AG04450 (cell line): ENCODE data around the gene VPS13D. TPM values are rescaled to one million over a fixed set of nuclear protein-coding genes. Genes with fewer than 3 reads are reported as not detected.
"Not testable (repeated sequence)": the region's sequence is repeated elsewhere in the genome, so short reads cannot be mapped to it uniquely, and the experiment has no call there.

Source experiments
- CTCF ChIA-PET: fragments of 300-600, 350-600 bp; formaldehyde crosslinking; extraction: SDS; loops from one replicate; lab custom pipeline; 2022; ENCODE audit warnings: antibody characterized with exemption, inconsistent platforms; lab: Charles Lee
- POLR2A ChIA-PET: fragments of 350-600 bp; formaldehyde crosslinking; extraction: SDS; loops from one replicate; lab custom pipeline; 2021; ENCODE audit warnings: antibody characterized with exemption, inconsistent platforms; lab: Yijun Ruan, JAX
- DNase-seq: peaks from one replicate; pipeline ENCODE4 v3.0.0-alpha.2; 2011; ENCODE audit warnings: low read depth, low spot score
- H3K27ac ChIP-seq: one replicate; pipeline ENCODE4 v1.5.1; 2012; ENCODE audit warnings: low read depth, low read length, control low read depth
- H3K27me3 ChIP-seq: one replicate; pipeline ENCODE4 v1.6.0; 2012; ENCODE audit warnings: low read length; ENCODE audit not compliant: control insufficient read depth, insufficient read depth
- H3K4me3 ChIP-seq: 2 replicates; pipeline ENCODE4 v1.5.1; 2011; ENCODE audit warnings: mild to moderate bottlenecking, low read depth, low read length, control low read depth
- H3K9me3 ChIP-seq: 2 replicates; pipeline ENCODE4 v1.5.1; 2012; ENCODE audit warnings: low read length; ENCODE audit not compliant: control insufficient read depth, insufficient read depth
- CTCF ChIP-seq: IDR thresholded peaks from 2 replicates; pipeline ENCODE4 v1.5.1; 2011; ENCODE audit warnings: low read depth, low read length, control low read depth, inconsistent platforms
- polyA plus RNA-seq: library from polyadenylated mRNA; depleted of rRNA; stranded (reverse); fragments of >200 nt; gene quantifications from 2 replicates; pipeline ENCODE4 v1.2.3, GENCODE V29; 2011

The VPS13D gene
- polyA plus RNA-seq, 1 experiment: 18.3 TPM

DNA sequence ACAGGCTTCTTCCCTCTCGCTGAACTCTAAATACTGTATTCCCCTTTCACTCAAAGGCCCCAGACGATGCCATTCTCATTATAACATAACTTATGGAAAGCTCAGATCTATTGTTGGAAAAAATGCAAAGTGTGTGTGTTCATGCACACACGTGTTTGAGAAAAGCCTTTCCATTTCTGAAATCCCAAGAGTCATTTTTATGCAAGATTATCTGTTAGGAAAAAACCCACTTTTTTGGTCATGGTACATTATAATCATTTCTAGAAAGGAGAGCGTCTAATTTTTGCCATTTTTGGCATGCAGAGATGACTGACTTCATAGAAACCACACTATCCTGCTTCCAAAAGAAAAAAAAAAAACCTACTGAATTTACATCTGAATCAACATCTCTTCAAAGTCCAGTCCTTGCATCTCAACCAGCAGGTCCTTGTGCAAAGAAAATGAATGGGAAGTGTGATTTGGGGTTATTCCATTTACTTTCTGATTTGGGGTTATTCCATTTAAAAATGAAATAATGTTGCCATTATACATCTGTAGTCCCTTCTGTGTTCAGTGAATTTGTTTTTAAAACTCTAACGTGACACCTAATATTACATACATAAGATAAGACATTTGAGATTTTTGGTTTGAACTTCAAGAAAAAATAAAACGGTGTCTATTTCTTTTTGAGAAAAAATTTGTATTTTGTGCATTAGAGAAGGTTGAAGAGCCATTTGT, 237.9 kb downstream of the VPS13D start:
- Histone ChIP-seq H3K27ac (no peak overlapping the region), H3K27me3 (no peaks in the 10 kb centered on the region), H3K9me3 (no peaks in the 10 kb centered on the region; the same call in 1 of the 2 replicates), H3K4me3 (no peak overlapping the region)
- ChIA-PET CTCF (no interaction called here), POLR2A (no interaction called here)
- DNase-seq: no peak
- no peak for TF ChIP-seq CTCF

GRCh38 chr1:12468323-12468722, 238.5 kb downstream of the VPS13D start:
- POLR2A ChIA-PET: no interaction called here
- no peak for TF ChIP-seq CTCF
- CTCF ChIA-PET: no interaction called here

GRCh38 chr1:12469493-12469892, 239.7 kb downstream of the VPS13D start:
- POLR2A ChIA-PET: no interaction called here
- Histone ChIP-seq H3K27me3 (no peaks in the 10 kb centered on the region), H3K9me3 (peaks cover 4% of the 10 kb centered on the region), H3K4me3 (no peak overlapping the region), H3K27ac (no peak overlapping the region)
- no peak for TF ChIP-seq CTCF
- DNase-seq: no peak
- CTCF ChIA-PET: no interaction called here

More at GRCh38 chr1:12468323-12468722, 238.5 kb downstream of the VPS13D start:
- no peaks in the 10 kb centered on the region for H3K27me3 ChIP-seq
- DNase-seq: no peak
- H3K27ac ChIP-seq: no peak overlapping the region
- no peak overlapping the region for H3K4me3 ChIP-seq
- H3K9me3 ChIP-seq: no peaks in the 10 kb centered on the region; the same call in 1 of the 2 replicates

- Histone ChIP-seq H3K9me3 (peaks cover 4% of the 10 kb centered on the region), H3K27me3 (no peaks in the 10 kb centered on the region), H3K4me3 (no peak overlapping the region), H3K27ac (no peak overlapping the region)
- CTCF ChIA-PET: no interaction called here
- TF ChIP-seq CTCF: no peak
- POLR2A ChIA-PET: no interaction called here
- DNase-seq: no peak
Measured at GRCh38 chr1:12469990-12470389, 240.2 kb downstream of the VPS13D start.

DNA sequence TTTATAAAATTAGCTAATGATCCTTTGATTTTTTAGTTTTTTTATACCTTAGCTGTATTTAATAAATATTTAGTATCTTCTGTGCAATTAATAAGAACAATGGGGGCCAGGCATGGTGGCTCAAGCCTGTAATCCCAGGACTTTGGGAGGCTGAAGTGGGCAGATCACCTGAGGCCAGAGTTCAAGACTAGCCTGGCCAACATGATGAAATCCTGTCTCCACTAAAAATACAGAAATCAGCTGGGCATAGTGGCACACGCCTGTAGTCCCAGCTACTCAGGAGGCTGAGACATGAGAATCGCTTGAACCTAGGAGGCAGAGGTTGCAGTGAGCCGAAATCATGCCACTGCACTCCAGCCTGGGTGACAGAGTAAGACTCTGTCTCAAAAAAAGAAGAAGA, 241.1 kb downstream of the VPS13D start:
- H3K4me3 ChIP-seq, H3K9me3 ChIP-seq, POLR2A ChIA-PET, DNase-seq, CTCF ChIA-PET, H3K27me3 ChIP-seq, H3K27ac ChIP-seq: not testable (repeated sequence)
